ENCODE measurements around the gene ARHGEF4.

The ARHGEF4 gene

GRCh38 chr2:130921164-130921476 lies 84.4 kb downstream of the ARHGEF4 start:
- DNase-seq, result no peak

GRCh38 chr2:130922417-130922816 lies 85.7 kb downstream of the ARHGEF4 start:
- DNase-seq, result no peak

GRCh38 chr2:130928385-130928784 lies 91.7 kb downstream of the ARHGEF4 start:
- no peak for DNase-seq

- no peak for DNase-seq
Measured at GRCh38 chr2:130930740-130931659, 94.3 kb downstream of the ARHGEF4 start.

GRCh38 chr2:130933501-130933900 lies 96.8 kb downstream of the ARHGEF4 start:
- no peak for DNase-seq

- DNase-seq, result no peak
Measured at GRCh38 chr2:130936451-130936850, 99.7 kb downstream of the ARHGEF4 start.

- DNase-seq, result no peak
Measured at GRCh38 chr2:130947967-130948366, 111.3 kb downstream of the ARHGEF4 start.

- DNase-seq, result no peak
Measured at GRCh38 chr2:130949954-130950353, 113.2 kb downstream of the ARHGEF4 start.

- DNase-seq, result no peak
Measured at GRCh38 chr2:130951018-130951417, 114.3 kb downstream of the ARHGEF4 start.

- no peak for DNase-seq
Measured at GRCh38 chr2:130954873-130955272, 118.2 kb downstream of the ARHGEF4 start.

GRCh38 chr2:130957915-130958314 lies 121.2 kb downstream of the ARHGEF4 start:
- no peak for DNase-seq

- no peak for DNase-seq
Measured at GRCh38 chr2:130963196-130963848, 126.6 kb downstream of the ARHGEF4 start.

- DNase-seq, result no peak
Measured at GRCh38 chr2:130963849-130964793, 127.4 kb downstream of the ARHGEF4 start.

GRCh38 chr2:130964931-130965330 lies 128.2 kb downstream of the ARHGEF4 start:
- DNase-seq, result no peak

GRCh38 chr2:130966149-130966774 lies 129.5 kb downstream of the ARHGEF4 start:
- no peak for DNase-seq

GRCh38 chr2:130966775-130967490 lies 130.2 kb downstream of the ARHGEF4 start:
- no peak for DNase-seq

- DNase-seq, result no peak
Measured at GRCh38 chr2:130972410-130972809, 135.7 kb downstream of the ARHGEF4 start.

- DNase-seq, result no peak
Measured at GRCh38 chr2:130975729-130976128, 139.0 kb downstream of the ARHGEF4 start.

- no peak for DNase-seq
Measured at GRCh38 chr2:130976591-130977237, 140.0 kb downstream of the ARHGEF4 start.

- no peak for DNase-seq
Measured at GRCh38 chr2:130977461-130978050, 140.8 kb downstream of the ARHGEF4 start.

GRCh38 chr2:130981667-130982066 lies 145.0 kb downstream of the ARHGEF4 start:
- no peak for DNase-seq
